Measurements from ENCODE around the gene TMEM202. TPM values are rescaled to one million over a fixed set of nuclear protein-coding genes. Genes with fewer than 3 reads are reported as not detected.

TMEM202 gene
- total RNA-seq, 2 experiments from 2014 or later, result not detected

GRCh38 chr15:72358121-72358520 is 40.0 kb upstream of the TMEM202 start:
- H3K9me3 ChIP-seq (ENCODE audit: control insufficient read depth in 1 of 2, insufficient read depth in 1 of 2, low read length in 2 of 2), result no peaks in the 10 kb centered on the region

GRCh38 chr15:72358650-72359171 is 39.4 kb upstream of the TMEM202 start:
- Mint-ChIP-seq H3K27me3 (no peaks in the 10 kb centered on the region), H3K36me3 (ENCODE audit: low read depth) (peaks cover 48% of the 10 kb centered on the region), H3K9me3 (no peaks in the 10 kb centered on the region), H3K4me1 (ENCODE audit: low read depth) (peaks cover 24% of the 10 kb centered on the region), H3K4me3 (no peak overlapping the region), H3K27ac (peak overlapping the region; percentile 60)
- H3K36me3 ChIP-seq (ENCODE audit: insufficient read depth, low read length), result peaks cover 41% of the 10 kb centered on the region
- H3K4me3 ChIP-seq (ENCODE audit: low read length), result no peak overlapping the region
- H3K4me1 ChIP-seq (ENCODE audit: insufficient read depth, low read length), result peaks cover 14% of the 10 kb centered on the region
- TF ChIP-seq, protein P1, sequence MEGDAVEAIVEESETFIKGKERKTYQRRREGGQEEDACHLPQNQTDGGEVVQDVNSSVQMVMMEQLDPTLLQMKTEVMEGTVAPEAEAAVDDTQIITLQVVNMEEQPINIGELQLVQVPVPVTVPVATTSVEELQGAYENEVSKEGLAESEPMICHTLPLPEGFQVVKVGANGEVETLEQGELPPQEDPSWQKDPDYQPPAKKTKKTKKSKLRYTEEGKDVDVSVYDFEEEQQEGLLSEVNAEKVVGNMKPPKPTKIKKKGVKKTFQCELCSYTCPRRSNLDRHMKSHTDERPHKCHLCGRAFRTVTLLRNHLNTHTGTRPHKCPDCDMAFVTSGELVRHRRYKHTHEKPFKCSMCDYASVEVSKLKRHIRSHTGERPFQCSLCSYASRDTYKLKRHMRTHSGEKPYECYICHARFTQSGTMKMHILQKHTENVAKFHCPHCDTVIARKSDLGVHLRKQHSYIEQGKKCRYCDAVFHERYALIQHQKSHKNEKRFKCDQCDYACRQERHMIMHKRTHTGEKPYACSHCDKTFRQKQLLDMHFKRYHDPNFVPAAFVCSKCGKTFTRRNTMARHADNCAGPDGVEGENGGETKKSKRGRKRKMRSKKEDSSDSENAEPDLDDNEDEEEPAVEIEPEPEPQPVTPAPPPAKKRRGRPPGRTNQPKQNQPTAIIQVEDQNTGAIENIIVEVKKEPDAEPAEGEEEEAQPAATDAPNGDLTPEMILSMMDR (IDR thresholded peaks at IDR 0.05), result no peak
- no peaks in the 10 kb centered on the region for H3K9me3 ChIP-seq (ENCODE audit: control insufficient read depth in 1 of 2, insufficient read depth in 1 of 2, low read length in 2 of 2)
- POLR2A ChIA-PET, result interaction anchor here (1.0 kb wide), 1 partner anchor 17 kb away, joined by 3 read pairs; the partner anchor contains the start of gene HEXA
- CTCF ChIA-PET, result interaction anchor here (0.7 kb wide), 1 partner anchor 152 kb away, joined by 3 read pairs; no protein-coding TSS in a partner anchor
- intact Hi-C loops (cut with DNase I, micrococcal nuclease), result no loop called here
- peak overlapping the region in 1 of 2 donors; percentile 4 for H3K27ac ChIP-seq (ENCODE audit: low read depth in 1 of 2, low read length in 2 of 2)
- peak in 1 of 14 experiments; percentile 30 for DNase-seq
- no peak for ATAC-seq (ENCODE audit: poor library complexity)
- H3K27me3 ChIP-seq (ENCODE audit: control insufficient read depth in 1 of 2, insufficient read depth in 2 of 2, low read length in 2 of 2), result no peaks in the 10 kb centered on the region

More at GRCh38 chr15:72358121-72358520, 40.0 kb upstream of the TMEM202 start:
- TF ChIP-seq, protein P1 (IDR thresholded peaks at IDR 0.05), result no peak
- intact Hi-C loops (cut with DNase I, micrococcal nuclease), result no loop called here
- Histone ChIP-seq H3K27me3 (ENCODE audit: control insufficient read depth in 1 of 2, insufficient read depth in 2 of 2, low read length in 2 of 2) (no peaks in the 10 kb centered on the region), H3K27ac (ENCODE audit: low read depth in 1 of 2, low read length in 2 of 2) (no peak overlapping the region), H3K36me3 (ENCODE audit: insufficient read depth, low read length) (peaks cover 45% of the 10 kb centered on the region), H3K4me3 (ENCODE audit: low read length) (no peak overlapping the region), H3K4me1 (ENCODE audit: insufficient read depth, low read length) (peaks cover 14% of the 10 kb centered on the region)
- H3K9me3 Mint-ChIP-seq, result no peaks in the 10 kb centered on the region
- no peak overlapping the region for H3K4me3 Mint-ChIP-seq
- ChIA-PET CTCF (no interaction called here), POLR2A (interaction anchor here (1.0 kb wide), 1 partner anchor 17 kb away, joined by 3 read pairs; the partner anchor contains the start of gene HEXA)
- no peak for DNase-seq
- peak overlapping the region; percentile 60 for H3K27ac Mint-ChIP-seq
- H3K27me3 Mint-ChIP-seq, result no peaks in the 10 kb centered on the region
- ATAC-seq (ENCODE audit: poor library complexity), result no peak
- H3K36me3 Mint-ChIP-seq (ENCODE audit: low read depth), result peaks cover 54% of the 10 kb centered on the region
- H3K4me1 Mint-ChIP-seq (ENCODE audit: low read depth), result peaks cover 24% of the 10 kb centered on the region

GRCh38 chr15:72361176-72361575 is 36.9 kb upstream of the TMEM202 start:
- Mint-ChIP-seq H3K27me3 (no peaks in the 10 kb centered on the region), H3K9me3 (no peaks in the 10 kb centered on the region), H3K4me3 (no peak overlapping the region), H3K36me3 (ENCODE audit: low read depth) (peaks cover 32% of the 10 kb centered on the region), H3K4me1 (ENCODE audit: low read depth) (peaks cover 33% of the 10 kb centered on the region), H3K27ac (no peak overlapping the region)
- CTCF ChIA-PET, result no interaction called here
- intact Hi-C loops (cut with DNase I, micrococcal nuclease), result no loop called here
- TF ChIP-seq, protein P1 (IDR thresholded peaks at IDR 0.05), result no peak
- Histone ChIP-seq H3K4me1 (ENCODE audit: insufficient read depth, low read length) (peaks cover 19% of the 10 kb centered on the region), H3K27ac (ENCODE audit: low read depth in 1 of 2, low read length in 2 of 2) (no peak overlapping the region), H3K4me3 (ENCODE audit: low read length) (no peak overlapping the region), H3K36me3 (ENCODE audit: insufficient read depth, low read length) (peaks cover 18% of the 10 kb centered on the region), H3K27me3 (ENCODE audit: control insufficient read depth in 1 of 2, insufficient read depth in 2 of 2, low read length in 2 of 2) (no peaks in the 10 kb centered on the region), H3K9me3 (ENCODE audit: control insufficient read depth in 1 of 2, insufficient read depth in 1 of 2, low read length in 2 of 2) (no peaks in the 10 kb centered on the region)
- ATAC-seq (ENCODE audit: poor library complexity) (no peak), DNase-seq (no peak)
- POLR2A ChIA-PET, result interaction anchor here (0.7 to 1.3 kb wide), 3 partner anchors 14 to 112 kb away, joined by 3 to 4 read pairs (median 4); partner anchors contain the start of gene HEXA

Measured in CD4-positive, alpha-beta T cell (primary cell).